NCI-H524 treated with DMSO at 0.1 percent for 48 hours (cell line): Measurements from ENCODE around the gene ODAPH.
"Not testable (repeated sequence)": the region's sequence is repeated elsewhere in the genome, so short reads cannot be mapped to it uniquely, and the experiment has no call there.

Experiments
- DNase-seq: peaks from one replicate; lab custom pipeline; 2025; lab: John Stamatoyannopoulos, UW

The ODAPH gene

GRCh38 chr4:75555294-75556164 is at the start of gene ODAPH:
Gene ODAPH (plus strand): TSS chr4:75556066. CDS start chr4:75556083, 17 bp downstream.
- no peak for DNase-seq

- not testable (repeated sequence) for DNase-seq
Observed at GRCh38 chr4:75509592-75509991, 46.3 kb upstream of the ODAPH start.

DNA sequence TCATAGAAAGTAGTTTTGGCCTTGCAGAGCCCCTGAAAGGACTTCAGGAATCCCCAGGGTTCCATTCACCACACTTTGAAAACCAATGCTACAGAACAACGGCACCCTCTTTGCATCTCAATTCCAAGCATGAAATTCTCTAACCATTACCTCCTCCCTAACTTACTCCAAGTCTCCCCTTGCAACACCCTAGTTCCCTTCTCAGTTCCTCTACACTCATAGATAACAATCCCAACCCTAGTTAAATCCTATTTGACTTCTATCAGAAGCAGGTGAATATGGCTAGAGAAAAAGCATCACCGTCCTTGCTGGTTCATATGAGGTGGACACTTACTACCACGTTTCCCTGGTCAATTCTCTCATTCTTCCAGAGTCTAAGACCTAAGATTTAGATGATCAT is 44.0 kb upstream of the ODAPH start:
- no peak for DNase-seq

GRCh38 chr4:75512386-75513211 is 43.3 kb upstream of the ODAPH start:
- no peak for DNase-seq

GRCh38 chr4:75513526-75514130 is 42.2 kb upstream of the ODAPH start:
- no peak for DNase-seq

- peak; percentile 23 for DNase-seq
Observed at GRCh38 chr4:75514131-75514948, 41.5 kb upstream of the ODAPH start, which contains the start of the genes RCHY1 and THAP6. Gene RCHY1 (minus strand): TSS chr4:75514403. CDS start chr4:75514286, 117 bp downstream. Gene THAP6 (plus strand): TSS chr4:75514473. CDS start chr4:75515453, 980 bp downstream.

- no peak for DNase-seq
Observed at GRCh38 chr4:75514949-75515612, 40.8 kb upstream of the ODAPH start.

DNA sequence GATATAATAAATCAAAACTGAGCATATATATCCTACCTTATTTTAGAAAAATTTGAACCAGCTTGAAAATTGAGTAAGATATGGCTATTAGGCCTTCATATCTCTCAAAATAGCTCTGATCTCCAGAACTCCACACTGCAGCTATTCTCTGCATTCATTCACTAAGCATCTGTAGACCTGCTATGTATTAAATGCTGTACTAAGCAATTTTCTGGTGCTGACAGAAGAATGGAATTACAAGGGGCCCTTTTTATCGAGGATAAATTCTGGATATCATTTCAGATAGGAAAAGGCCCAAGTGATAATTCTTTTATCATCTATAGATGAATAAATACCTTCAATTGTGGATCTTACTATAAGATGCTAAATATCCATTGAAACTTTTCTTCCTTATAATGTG is 39.7 kb upstream of the ODAPH start:
- DNase-seq: no peak

DNA sequence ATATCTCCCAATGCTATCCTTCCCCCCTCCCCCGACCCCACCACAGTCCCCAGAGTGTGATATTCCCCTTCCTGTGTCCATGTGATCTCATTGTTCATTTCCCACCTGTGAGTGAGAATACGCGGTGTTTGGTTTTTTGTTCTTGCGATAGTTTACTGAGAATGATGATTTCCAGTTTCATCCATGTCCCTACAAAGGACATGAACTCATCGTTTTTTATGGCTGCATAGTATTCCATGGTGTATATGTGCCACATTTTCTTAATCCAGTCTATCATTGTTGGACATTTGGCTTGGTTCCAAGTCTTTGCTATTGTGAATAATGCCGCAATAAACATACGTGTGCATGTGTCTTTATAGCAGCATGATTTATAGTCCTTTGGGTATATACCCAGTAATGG is 36.4 kb upstream of the ODAPH start:
- not testable (repeated sequence) for DNase-seq

- DNase-seq: no peak
Observed at GRCh38 chr4:75525086-75525485, 30.8 kb upstream of the ODAPH start.

DNA sequence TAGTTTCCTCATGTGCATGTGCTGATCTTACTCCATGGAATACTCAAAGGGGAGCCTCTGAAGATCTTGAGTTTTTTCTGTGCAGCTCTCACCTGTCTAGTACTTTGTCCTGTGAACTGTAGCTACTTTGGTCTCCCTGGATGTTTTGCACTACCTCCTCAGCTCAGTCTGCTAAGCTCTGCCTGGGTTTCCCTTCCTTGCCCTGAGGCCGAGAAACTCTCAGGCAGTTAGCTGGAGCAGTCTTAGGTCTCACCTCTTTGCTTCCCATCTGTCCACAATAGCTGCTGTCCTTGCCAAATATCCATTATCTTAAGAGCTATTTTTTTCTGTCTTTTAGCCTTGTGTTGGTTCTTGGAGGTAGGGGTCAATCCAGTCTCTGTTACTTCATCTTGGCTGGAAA is 30.0 kb upstream of the ODAPH start:
- DNase-seq: no peak

DNA sequence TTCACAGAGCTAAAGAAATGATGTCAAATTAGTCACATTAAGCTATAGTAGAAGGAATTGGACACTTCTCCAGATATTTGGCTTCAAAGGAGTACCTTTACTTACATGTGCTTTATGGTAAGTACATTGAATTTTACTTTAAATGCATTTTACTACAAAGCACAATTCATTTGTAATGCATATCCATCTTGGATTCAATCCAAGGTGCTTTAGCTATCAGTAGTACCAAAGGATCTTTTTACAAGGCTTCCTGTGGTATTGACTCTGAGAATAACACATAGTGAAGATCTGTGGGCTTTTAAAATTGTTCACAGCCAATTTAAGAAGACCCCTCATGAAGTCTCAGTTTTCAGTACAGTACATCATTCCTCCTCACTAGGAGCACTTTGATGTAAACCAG is 28.4 kb upstream of the ODAPH start:
- no peak for DNase-seq

- DNase-seq: no peak
Observed at GRCh38 chr4:75530556-75531322, 25.1 kb upstream of the ODAPH start.

DNA sequence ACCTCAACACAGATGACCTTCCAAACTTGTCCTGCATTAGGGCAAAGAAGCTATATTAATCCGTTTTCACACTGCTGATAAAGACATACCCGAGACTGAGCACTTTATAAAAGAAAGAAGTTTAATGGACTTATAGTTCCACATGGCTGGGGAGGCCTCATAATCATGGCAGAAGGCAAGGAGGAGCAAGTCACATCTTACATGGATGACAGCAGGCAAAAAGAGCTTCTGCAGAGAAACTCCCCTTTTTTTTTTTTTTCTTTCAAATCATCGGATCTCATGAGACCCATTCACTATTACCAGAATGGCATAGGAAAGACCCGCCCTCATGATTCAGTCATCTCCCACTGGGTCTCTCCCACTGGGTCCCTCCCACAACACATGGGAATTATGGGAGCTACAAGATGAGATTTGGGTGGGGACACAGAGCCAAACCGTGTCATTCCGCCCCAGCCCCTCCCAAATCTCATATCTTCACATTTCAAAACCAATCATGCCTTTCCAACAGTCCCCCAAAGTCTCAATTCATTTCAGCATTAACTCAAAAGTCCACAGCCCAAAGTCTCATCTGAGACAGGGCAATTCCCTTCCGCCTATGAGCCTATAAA is 24.2 kb upstream of the ODAPH start:
- DNase-seq: not testable (repeated sequence)

DNA sequence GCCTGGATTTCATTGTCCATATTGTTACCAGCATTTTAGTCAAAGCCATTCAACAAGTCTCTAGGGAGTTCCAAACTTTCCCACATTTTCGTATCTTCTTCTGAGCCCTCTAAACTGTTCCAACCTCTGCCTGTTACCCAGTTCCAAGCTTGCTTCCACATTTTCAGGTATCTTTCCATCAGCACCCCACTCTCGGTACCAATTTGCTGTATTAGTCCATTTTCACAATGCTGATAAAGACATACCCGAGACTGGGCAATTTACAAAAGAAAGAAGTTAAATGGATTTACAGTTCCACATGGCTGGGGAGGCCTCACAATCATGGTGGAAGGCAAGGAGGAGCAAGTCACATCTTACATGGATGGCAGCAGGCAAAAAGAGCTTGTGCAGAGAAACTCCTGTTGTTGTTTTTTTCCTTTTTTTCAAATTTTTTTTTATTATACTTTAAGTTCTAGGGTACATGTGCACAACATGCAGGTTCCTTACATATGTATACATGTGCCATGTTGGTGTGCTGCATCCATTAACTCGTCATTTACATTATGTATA is 22.5 kb upstream of the ODAPH start:
- DNase-seq: not testable (repeated sequence)

DNA sequence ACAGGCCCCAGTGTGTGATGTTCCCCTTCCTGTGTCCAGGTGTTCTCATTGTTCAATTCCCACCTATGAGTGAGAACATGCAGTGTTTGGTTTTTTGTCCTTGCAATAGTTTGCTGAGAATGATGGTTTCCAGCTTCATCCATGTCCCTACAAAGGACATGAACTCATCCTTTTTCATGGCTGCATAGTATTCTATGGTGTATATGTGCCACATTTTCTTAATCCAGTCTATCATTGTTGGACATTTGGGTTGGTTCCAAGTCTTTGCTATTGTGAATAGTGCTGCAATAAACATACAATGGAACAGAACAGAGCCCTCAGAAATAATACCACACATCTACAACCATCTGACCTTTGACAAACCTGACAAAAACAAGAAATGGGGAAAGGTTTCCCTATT is 21.9 kb upstream of the ODAPH start:
- not testable (repeated sequence) for DNase-seq

- not testable (repeated sequence) for DNase-seq
Observed at GRCh38 chr4:75537308-75537707, 18.6 kb upstream of the ODAPH start.

DNA sequence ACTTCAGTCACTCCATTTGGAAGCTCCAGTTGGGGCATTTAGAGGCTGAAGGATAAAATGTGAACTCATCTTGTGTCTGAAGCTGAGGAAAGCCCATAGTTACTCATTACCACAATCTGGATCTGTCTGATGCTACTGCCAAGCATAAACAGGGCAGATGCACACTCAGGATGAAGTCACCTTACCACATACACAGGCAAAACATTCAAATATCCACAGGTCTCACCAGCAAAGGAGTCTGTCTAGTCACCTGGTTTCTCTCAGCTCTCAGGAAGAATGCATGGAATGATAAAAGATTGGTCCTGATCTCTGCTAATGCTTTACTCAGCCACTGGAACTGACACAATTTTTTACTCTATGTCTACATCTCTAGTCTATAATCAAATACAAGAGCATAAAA is 13.0 kb upstream of the ODAPH start:
- DNase-seq: no peak

GRCh38 chr4:75544220-75544619 is 11.6 kb upstream of the ODAPH start:
- not testable (repeated sequence) for DNase-seq
